Fibroblast of peridontal ligament (primary cell): ENCODE results near the gene MMP15.
"Not testable (repeated sequence)": the region's sequence is repeated elsewhere in the genome, so short reads cannot be mapped to it uniquely, and the experiment has no call there.

ENCODE experiments used
- DNase-seq: peaks from one replicate; pipeline ENCODE4 v3.0.0-alpha.2; 2010; ENCODE audit errors: extremely low read depth

The MMP15 gene

DNA sequence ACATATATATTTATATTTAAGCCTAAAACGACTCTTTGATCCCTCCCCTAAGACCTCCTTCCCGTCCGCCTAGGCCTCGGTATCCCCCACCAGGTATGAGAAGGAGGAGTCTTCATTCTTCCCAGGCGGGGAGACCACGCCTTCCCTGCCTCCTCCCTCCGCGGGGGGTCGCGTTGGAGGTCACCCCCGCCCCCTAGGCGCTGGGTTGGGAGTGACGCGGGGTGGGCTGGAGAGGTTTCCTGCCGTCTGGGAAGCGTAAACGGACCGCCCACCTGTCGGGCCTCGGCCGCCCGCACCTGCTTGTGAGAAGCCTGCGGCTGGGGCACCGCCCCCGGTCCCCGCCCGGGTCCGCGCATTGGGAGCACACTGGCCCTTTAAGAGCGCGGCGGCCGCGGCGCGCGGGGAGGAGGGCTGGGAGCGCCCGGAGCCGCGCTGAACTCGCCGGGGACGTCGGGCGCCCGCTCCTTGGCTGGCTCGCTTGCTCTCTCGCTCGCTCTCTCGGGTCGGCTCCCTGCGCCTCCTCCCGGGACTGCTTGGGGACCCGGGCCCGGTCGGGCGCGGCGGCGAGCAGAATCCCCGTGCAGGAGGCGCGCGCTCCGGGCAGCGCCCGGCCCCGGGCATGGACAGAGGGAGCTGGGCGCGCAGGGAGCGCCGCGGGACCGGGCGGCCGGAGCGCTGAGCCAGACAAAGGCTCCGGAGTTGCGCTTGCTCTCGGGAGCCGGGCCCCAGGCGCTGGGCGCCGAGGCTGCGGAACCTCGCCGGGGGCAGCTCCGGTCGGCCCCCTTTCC lies at the start of gene MMP15:
Gene MMP15 (plus strand): TSS at position 404 of the 788 bp plus-strand sequence. CDS start 597 bp downstream, outside the sequence.
- DNase-seq = peak; percentile 38

- DNase-seq = no peak
Observed at GRCh38 chr16:57976331-57976796, 49.2 kb upstream of the MMP15 start.

GRCh38 chr16:57977418-57978069 lies 48.0 kb upstream of the MMP15 start:
- DNase-seq = no peak

- not testable (repeated sequence) for DNase-seq
Observed at GRCh38 chr16:57978070-57978465, 47.5 kb upstream of the MMP15 start.

DNA sequence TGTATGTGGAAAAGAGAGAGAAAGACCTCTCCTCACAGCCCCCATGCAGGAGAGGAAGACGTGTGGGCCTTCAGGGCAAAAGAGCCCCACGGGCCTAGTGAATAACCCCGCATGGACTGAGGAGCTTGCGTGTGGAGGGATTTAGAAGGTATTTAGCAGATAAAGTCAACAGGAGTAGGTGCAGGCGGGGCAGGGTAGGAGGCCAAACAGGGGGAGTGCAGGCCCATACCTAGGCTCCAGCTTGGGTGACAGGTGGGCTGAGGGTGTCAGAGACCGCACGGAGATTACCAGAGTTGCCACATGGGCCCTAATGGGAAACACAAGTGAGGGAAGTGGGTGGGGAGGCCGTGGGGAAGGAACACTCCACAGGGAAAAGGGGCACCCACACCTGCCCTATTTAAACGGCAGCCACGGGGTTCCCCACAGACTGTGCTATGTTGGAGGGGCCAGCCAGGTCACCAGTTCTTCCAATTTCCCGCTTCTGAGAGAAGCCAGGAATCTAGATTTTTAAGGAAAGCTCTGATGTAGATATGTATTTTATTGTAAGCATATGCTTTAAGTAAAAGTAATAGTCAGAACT lies 46.5 kb upstream of the MMP15 start:
- no peak for DNase-seq

GRCh38 chr16:57981636-57982035 lies 43.9 kb upstream of the MMP15 start:
- DNase-seq = no peak

DNA sequence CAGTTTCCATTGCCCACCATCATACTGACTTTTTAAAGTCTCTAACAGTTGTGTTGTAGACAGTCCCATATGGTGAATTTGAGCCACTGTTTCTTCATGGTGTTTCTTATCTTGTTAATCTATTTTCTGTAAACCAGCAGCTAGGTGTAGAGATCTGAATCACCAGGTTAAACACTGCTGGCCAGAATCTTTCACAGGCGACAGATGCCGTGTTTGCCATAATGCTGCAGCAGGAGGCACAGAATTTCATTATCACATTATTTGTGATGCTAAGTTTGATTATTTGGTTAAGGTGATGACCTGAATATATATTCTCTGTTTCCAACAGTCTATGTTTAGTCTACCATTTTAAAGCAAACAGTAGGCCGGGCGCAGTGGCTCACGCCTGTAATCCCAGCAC lies 43.2 kb upstream of the MMP15 start:
- DNase-seq = no peak

DNA sequence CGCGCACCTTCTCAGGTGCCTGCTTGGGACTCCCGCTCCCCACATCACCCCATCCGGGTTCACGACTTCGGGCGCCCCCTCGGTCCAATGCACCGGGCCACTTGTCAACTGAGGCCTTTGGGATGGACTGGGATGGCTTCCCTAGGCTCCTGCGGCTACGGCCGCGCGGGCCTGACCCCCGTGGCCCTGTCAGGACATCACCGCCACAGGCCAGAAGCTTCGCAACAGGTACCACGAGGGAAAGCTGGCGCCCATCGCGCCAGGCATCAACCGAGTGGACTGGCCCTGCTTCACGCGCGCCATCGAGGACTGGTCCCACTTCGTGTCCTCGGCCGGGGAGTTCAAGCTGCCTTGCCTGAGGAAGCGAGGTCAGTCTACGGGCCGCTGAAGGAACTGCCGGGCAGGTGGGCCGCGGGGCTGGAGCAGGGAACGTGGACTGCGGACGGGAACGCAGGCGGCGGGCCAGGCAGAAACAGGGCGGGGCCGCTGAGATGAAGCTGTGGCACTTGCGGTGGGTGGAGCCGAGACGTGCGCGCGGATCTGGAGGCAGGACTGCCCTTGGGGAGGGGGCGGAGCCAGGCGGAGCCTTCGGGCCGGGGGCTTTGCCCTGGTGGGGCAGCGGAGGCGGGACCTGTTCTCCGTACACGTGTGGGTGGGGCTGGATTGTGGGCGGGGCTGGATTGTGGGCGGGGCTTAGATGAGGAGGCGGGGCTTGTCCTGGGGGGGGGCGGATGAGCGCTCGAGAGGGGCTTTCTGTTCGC lies 40.9 kb upstream of the MMP15 start:
- DNase-seq = peak; percentile 17

DNA sequence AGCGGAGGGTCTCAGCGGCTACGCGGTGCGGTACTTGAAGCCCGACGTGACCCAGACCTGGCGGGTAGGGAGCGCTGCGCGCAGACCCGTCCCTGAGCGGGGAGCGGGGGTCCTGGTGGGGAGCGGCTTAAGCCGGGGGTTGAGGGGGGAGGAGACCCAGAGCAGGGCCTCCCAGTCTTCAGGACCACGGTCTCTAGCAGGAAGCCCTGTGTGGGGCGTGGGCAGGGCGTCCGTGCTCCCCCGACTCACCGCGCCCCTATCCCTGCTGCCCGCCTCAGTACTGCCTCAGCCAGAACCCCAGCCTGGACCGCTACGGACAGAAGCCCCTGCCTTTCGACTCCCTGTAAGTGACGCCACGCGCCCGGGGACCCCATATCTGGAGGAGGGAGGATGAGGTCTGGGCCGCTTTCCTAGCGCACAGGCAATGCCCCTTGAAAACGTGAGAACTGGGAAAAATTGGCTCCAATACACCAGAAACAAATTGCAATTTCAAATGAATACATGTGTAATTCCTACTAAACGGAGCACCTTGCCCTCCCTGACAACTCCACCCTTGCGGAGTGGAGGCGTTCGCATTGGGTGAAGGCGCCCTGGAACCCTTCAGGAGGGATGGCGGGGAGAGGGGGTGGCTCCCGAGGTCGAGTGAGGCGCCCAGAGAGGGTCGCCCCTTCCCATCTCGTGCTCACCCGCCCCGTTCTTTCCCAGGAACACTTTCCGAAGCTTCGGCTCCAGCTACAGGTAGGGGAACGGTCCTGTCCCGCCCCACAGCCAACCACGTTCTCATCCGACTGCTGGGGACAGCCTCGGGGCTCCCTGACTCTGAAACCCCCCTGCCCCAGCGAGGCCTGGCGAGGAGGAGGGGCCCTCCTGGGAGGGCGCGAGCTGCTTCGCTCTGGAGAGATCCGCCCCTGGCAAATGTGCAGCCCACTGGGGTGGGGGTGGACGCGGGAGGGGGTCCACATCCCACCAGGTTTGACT lies 40.1 kb upstream of the MMP15 start:
- DNase-seq = no peak

DNA sequence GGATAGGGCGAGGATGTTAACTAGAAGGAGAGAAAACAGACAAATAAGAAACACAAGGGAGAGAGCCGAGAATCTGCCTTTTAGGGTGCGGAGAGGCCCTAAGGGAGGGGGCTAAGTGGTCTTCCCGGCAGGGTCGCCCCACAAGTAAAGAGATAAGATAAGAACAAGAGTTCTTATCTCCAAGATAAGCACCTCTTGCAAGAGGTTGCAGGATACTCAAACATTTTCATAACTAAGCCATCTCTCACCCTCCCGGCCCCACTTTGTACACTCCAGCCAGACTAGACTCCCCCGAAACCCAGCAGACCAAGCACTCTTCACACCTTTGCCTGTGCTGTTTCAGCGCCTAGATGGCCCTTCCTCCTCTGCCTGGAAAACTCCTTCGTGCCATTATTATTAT lies 39.4 kb upstream of the MMP15 start:
- no peak for DNase-seq

DNA sequence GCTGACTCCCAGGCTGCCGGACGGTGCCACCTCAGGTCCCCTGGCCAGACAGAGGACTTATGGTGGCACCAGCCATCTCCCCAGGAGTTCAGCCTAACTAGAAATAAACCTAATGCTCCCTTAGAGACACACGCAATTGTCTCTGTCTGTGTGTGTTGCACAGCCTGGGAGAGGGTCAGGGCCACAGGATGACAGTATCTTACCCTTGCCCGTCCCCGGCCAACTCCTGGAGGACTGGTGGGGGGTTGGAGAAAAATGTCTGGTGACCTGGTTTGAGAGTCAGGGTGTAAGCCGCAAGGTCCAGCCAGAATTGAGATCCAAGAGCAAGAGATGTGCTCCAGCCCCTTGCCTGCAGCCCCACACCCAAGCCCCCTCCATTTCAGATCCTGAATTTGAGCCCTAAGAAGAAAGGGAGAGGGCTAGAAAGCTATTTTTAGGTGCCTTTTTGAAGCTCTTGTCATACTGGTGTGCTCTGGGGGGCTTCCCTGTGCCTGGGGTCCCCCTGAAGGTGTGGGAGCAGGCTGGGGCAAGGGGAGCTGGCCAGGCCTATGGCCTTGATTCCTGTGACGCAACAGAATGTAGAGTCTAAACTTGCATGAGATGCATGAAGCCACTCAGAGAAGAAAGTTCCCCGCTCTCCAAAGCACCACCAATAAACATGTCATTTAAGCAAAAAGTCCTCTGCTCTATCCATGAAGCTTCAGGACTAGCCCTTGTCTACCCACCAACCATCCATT lies 37.9 kb upstream of the MMP15 start:
- no peak for DNase-seq

- DNase-seq = no peak
Observed at GRCh38 chr16:57988929-57989328, 36.6 kb upstream of the MMP15 start.

DNA sequence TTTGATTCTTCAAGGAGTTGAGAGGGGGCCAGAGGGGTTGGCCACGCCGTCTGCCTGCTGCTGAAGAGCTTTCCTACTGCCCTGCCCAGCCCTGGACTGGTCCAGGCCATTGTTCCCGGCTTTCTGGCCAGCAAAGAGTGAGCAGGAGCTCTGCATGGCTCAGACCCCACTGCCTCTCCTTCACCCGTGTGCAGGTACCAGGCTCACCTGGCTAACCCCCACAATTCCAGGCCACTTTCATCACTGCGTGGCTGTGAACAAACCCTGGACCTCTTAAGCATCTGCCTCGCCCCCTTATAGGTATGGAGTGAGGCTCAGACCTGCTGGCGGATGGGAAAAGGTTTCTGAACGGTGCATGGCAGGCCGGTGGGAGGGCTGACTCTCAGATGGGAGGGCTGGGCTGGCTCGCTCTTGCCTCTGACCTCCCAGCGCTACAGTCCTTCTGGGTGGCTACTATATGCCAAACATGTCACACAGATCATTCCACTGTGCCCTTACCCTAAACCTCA lies 33.9 kb upstream of the MMP15 start:
- no peak for DNase-seq

DNA sequence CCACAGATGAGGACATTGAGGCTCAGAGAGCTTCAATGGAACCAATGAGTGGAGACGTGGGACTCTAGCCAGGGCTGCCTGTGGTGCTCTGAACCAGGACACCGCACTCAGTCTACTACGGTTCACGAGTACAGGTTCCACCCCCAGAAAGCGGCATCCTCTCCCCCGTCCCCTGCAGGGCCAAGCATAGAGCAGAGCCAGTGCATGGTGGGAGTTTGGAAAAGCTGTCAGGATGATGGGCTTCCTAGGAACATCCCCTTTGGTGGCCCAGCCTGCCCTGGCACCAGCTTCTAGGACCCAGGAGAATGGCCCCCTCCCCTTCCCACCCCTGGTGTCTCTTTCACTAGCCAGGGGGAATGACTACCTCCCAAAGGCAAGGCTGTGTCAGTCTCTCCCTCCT lies 33.5 kb upstream of the MMP15 start:
- DNase-seq = no peak

GRCh38 chr16:57993438-57993837 lies 32.1 kb upstream of the MMP15 start:
- DNase-seq = no peak

DNA sequence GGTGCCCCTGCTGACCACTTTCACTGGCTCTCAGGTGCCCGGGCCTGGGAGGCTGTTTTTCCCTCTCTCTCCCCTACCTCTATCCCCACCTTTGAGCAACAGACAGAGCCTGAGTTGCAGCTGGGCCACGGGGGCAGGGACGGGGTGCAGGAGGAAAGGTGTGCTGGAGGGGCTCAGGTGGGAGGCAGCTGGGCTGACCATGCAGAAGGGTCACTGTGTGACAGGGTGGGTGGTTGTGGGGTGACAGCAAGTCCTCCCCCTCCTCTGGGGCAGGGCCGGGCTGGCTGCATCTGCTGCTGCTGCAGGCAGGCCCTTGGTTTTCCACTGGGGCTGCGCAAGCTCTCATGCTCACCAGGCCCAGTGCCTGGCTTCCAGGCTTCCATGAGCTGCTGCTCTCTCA lies 31.7 kb upstream of the MMP15 start:
- no peak for DNase-seq

DNA sequence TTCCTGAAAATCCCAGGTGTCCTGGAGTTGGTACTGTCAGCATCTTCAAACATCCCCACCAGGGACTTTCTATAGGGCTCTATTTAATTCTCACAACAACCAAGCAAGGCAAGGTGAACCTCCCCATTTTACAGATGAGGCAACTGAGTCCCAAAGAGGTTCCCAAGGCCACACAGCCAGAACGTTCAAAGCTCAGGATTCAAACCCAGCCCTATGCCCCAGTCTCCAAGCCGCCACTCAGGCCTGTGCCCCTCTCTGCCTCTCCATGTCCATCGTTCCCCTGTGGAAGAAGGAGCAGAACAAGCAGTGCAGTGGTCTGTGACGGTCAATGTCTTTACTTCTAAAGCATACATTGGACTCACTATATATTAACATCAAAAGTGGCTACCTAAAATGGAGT lies 31.2 kb upstream of the MMP15 start:
- no peak for DNase-seq

DNA sequence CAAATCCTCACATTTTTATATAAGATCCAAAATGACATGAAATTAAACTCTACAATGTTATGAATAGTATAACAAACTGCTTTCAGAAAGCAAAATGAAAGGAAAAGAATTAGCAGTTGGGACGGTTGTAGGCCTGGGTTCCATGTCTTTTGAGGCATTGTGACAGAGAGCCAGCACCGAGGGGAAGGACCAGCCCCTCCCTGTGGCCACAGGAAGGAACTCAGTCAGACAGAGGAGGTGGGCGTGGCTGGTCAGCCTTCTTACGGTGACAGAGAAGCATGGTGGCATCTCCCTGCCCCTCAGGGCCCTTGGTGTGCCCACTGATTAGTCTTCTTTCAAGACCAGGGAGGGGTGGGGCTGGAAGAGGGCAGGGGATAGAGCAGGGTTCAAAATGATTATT lies 30.8 kb upstream of the MMP15 start:
- no peak for DNase-seq

DNA sequence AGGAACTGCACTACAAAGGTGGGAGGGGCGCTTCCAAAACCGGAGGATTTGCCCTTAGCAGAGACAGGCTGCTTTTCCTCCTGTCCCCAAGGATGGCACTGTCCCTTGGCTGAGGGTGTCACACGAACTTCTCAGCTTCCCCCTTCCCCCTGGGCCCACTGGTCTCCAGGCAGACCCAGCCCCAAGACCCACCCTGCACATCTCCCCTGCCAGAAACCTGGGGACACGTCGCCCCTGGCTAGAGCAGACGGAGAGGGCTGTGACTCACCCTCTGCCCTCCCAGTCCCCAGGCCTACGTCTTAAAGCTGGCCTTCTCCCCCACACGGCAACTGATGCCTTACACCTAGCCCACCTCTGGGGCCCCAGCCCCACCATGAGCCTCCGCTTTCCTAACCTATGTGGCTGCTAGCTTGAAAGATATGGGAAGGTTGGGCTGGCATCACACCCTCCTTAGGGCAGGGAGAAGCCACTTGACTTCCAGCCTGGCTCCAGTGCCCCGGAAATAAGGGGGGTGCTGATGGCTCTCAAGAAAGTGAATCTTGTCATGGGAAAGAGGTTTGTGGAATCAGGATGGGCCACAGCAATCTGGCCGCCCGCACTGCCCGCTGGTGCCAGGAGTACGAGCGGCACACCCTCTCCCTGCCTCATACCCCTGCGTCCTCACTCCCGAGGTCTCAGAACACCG lies 29.7 kb upstream of the MMP15 start:
- DNase-seq = no peak
